Caco-2 (cell line): ENCODE data around the gene CTIF. TPM values are rescaled to one million over a fixed set of nuclear protein-coding genes. Genes with fewer than 3 reads are reported as not detected.

Experiments
- BruUV-seq: library from RNA; stranded (reverse); fragments of 400-500 nt; replicated peaks from 2 replicates; lab custom pipeline; 2021; lab: Mats Ljungman, UMichigan
- CTCF ChIA-PET: fragments of 300-600 bp; sonication (Branson Sonifier 250); formaldehyde crosslinking; loops from one replicate; lab custom pipeline; 2022; ENCODE audit warnings: antibody characterized with exemption; lab: Charles Lee
- POLR2A ChIA-PET: fragments of 300-600 bp; sonication (Branson Sonifier 250); formaldehyde crosslinking; loops from one replicate; lab custom pipeline; 2022; ENCODE audit warnings: antibody characterized with exemption; lab: Charles Lee
- DNase-seq, 2 experiments: peaks; one replicate each; pipeline versions ENCODE4 v3.0.0 to v3.0.0-alpha.2; 2020 to 2022
- H3K27me3 ChIP-seq: replicated peaks from 2 replicates; pipeline ENCODE4 v1.6.0; 2011; ENCODE audit warnings: low read length; ENCODE audit not compliant: control insufficient read depth, insufficient read depth
- H3K36me3 ChIP-seq: 2 replicates; pipeline ENCODE4 v1.5.1; 2011; ENCODE audit warnings: low read length; ENCODE audit not compliant: control insufficient read depth, insufficient read depth
- H3K4me1 ChIP-seq: fragments of 250-450 bp; sonication (Bioruptor Pico); 2 replicates; pipeline ENCODE4 v1.5.1; 2020; ENCODE audit warnings: mild to moderate bottlenecking
- H3K4me3 ChIP-seq: 2 replicates; pipeline ENCODE4 v1.5.1; 2011; ENCODE audit warnings: low read depth, mild to moderate bottlenecking, control low read depth, low read length
- H3K9me3 ChIP-seq: fragments of 250-450 bp; sonication (Bioruptor Pico); 2 replicates; pipeline ENCODE4 v1.5.1; 2020; ENCODE audit warnings: mild to moderate bottlenecking, moderate library complexity
- H3K27ac Mint-ChIP-seq: one replicate; pipeline ENCODE4 v1.8.0; 2022; ENCODE audit warnings: mixed read lengths; ENCODE audit not compliant: unreplicated experiment
- H3K27me3 Mint-ChIP-seq: one replicate; pipeline ENCODE4 v1.8.0; 2022; ENCODE audit warnings: mixed read lengths; ENCODE audit not compliant: insufficient read depth, unreplicated experiment
- H3K36me3 Mint-ChIP-seq: one replicate; pipeline ENCODE4 v1.8.0; 2022; ENCODE audit warnings: mild to moderate bottlenecking, mixed read lengths; ENCODE audit not compliant: insufficient read depth, unreplicated experiment
- H3K4me1 Mint-ChIP-seq: one replicate; pipeline ENCODE4 v1.8.0; 2022; ENCODE audit warnings: low read depth, mixed read lengths; ENCODE audit not compliant: unreplicated experiment
- H3K4me3 Mint-ChIP-seq: one replicate; pipeline ENCODE4 v1.8.0; 2022; ENCODE audit warnings: mild to moderate bottlenecking, moderate library complexity, mixed read lengths; ENCODE audit not compliant: unreplicated experiment
- H3K9me3 Mint-ChIP-seq: one replicate; pipeline ENCODE4 v1.8.0; 2022; ENCODE audit warnings: mixed read lengths; ENCODE audit not compliant: unreplicated experiment
- CTCF ChIP-seq, 2 experiments: fragments of 200-600 bp in 1 of 2; IDR thresholded peaks; 1 replicate in 1 of 2; 2 replicates in 1 of 2; pipeline versions ENCODE4 v1.5.1 to v1.8.0; 2011 to 2022; ENCODE audit warnings: antibody characterized with exemption in 1 of 2, control low read depth in 1 of 2, inconsistent platforms in 1 of 2, low read depth in 1 of 2, low read length in 1 of 2, mild to moderate bottlenecking in 1 of 2, moderate library complexity in 1 of 2; ENCODE audit not compliant: insufficient read depth in 1 of 2, severe bottlenecking in 1 of 2, unreplicated experiment in 1 of 2
- intact Hi-C: fragments of 100-400 bp; cut with micrococcal nuclease; formaldehyde crosslinking; loops from one replicate; pipeline ENCODE4 v1.10.0; 2022; ENCODE audit not compliant: unreplicated experiment
- microRNA-seq: library from miRNA; unstranded; fragments of <30 nt; microRNA quantifications from one replicate; pipeline ENCODE4 v1.2.0, GENCODE V29; 2022
- total RNA-seq: library from RNA; stranded (reverse); gene quantifications from 2 replicates; pipeline ENCODE4 v1.2.3, GENCODE V29; 2022

CTIF gene
- total RNA-seq, 1 experiment from 2014 or later: 19.9 TPM

- no peaks in the 10 kb centered on the region for H3K4me1 Mint-ChIP-seq
- H3K4me3 ChIP-seq: no peak overlapping the region
- no peaks in the 10 kb centered on the region for H3K27me3 ChIP-seq
- ChIA-PET CTCF (no interaction called here), POLR2A (no interaction called here)
- H3K27ac Mint-ChIP-seq: no peak overlapping the region
- DNase-seq: no peak
- no peak overlapping the region for H3K4me3 Mint-ChIP-seq
- H3K9me3 ChIP-seq: no peaks in the 10 kb centered on the region
- no peak for TF ChIP-seq CTCF (IDR thresholded peaks at IDR 0.05; ENCODE audit: insufficient read depth in 1 of 2, low read depth in 1 of 2, low read length in 1 of 2, severe bottlenecking in 1 of 2, unreplicated experiment in 1 of 2)
- BruUV-seq: no TSS peak
- H3K36me3 ChIP-seq: no peaks in the 10 kb centered on the region
- H3K4me1 ChIP-seq: no peaks in the 10 kb centered on the region
- H3K27me3 Mint-ChIP-seq: no peaks in the 10 kb centered on the region
- intact Hi-C loops: no loop called here
- H3K9me3 Mint-ChIP-seq: peaks cover 15% of the 10 kb centered on the region
- H3K36me3 Mint-ChIP-seq: peaks cover 5% of the 10 kb centered on the region
Measured at GRCh38 chr18:48908916-48909315, 370.1 kb downstream of the CTIF start.

- Histone ChIP-seq H3K27me3 (no peaks in the 10 kb centered on the region), H3K36me3 (no peaks in the 10 kb centered on the region), H3K9me3 (no peaks in the 10 kb centered on the region), H3K4me1 (no peaks in the 10 kb centered on the region), H3K4me3 (no peak overlapping the region)
- H3K27me3 Mint-ChIP-seq: no peaks in the 10 kb centered on the region
- TF ChIP-seq CTCF (IDR thresholded peaks at IDR 0.05; ENCODE audit: insufficient read depth in 1 of 2, low read depth in 1 of 2, low read length in 1 of 2, severe bottlenecking in 1 of 2, unreplicated experiment in 1 of 2): no peak
- H3K9me3 Mint-ChIP-seq: peaks cover 7% of the 10 kb centered on the region
- peaks cover 5% of the 10 kb centered on the region for H3K36me3 Mint-ChIP-seq
- no TSS peak for BruUV-seq
- H3K27ac Mint-ChIP-seq: no peak overlapping the region
- no peak overlapping the region for H3K4me3 Mint-ChIP-seq
- ChIA-PET POLR2A (no interaction called here), CTCF (no interaction called here)
- intact Hi-C loops: loop anchor here (10.0 kb wide), 1 partner anchor 185 kb away; no protein-coding TSS in a partner anchor
- no peak for DNase-seq
- no peaks in the 10 kb centered on the region for H3K4me1 Mint-ChIP-seq
Measured at GRCh38 chr18:48909721-48910120, 370.9 kb downstream of the CTIF start.

- Mint-ChIP-seq H3K4me3 (no peak overlapping the region), H3K27ac (no peak overlapping the region), H3K9me3 (no peaks in the 10 kb centered on the region), H3K36me3 (peaks cover 5% of the 10 kb centered on the region), H3K4me1 (no peaks in the 10 kb centered on the region), H3K27me3 (no peaks in the 10 kb centered on the region)
- intact Hi-C loops: loop anchor here (10.0 kb wide), 1 partner anchor 186 kb away; no protein-coding TSS in a partner anchor
- ChIA-PET POLR2A (no interaction called here), CTCF (no interaction called here)
- no peak for TF ChIP-seq CTCF (IDR thresholded peaks at IDR 0.05; ENCODE audit: insufficient read depth in 1 of 2, low read depth in 1 of 2, low read length in 1 of 2, severe bottlenecking in 1 of 2, unreplicated experiment in 1 of 2)
- no TSS peak for BruUV-seq
- Histone ChIP-seq H3K4me3 (no peak overlapping the region), H3K4me1 (no peaks in the 10 kb centered on the region), H3K27me3 (no peaks in the 10 kb centered on the region), H3K9me3 (no peaks in the 10 kb centered on the region), H3K36me3 (no peaks in the 10 kb centered on the region)
- DNase-seq: no peak
Measured at GRCh38 chr18:48910972-48911545, 372.2 kb downstream of the CTIF start.

Small RNAs within 50 kb of the gene (microRNA-seq; reads per million reads assigned to microRNA genes)
- gene MIR4743: 0.93 reads per million

Other genes with a start within 250 kb of the CTIF start
- gene ZBTB7C, start 129.6 kb upstream of the CTIF start, total RNA-seq: 0.18 and 0.39 TPM in 2 replicates